Measurements from ENCODE around the gene UNC13A.

The UNC13A gene

DNA sequence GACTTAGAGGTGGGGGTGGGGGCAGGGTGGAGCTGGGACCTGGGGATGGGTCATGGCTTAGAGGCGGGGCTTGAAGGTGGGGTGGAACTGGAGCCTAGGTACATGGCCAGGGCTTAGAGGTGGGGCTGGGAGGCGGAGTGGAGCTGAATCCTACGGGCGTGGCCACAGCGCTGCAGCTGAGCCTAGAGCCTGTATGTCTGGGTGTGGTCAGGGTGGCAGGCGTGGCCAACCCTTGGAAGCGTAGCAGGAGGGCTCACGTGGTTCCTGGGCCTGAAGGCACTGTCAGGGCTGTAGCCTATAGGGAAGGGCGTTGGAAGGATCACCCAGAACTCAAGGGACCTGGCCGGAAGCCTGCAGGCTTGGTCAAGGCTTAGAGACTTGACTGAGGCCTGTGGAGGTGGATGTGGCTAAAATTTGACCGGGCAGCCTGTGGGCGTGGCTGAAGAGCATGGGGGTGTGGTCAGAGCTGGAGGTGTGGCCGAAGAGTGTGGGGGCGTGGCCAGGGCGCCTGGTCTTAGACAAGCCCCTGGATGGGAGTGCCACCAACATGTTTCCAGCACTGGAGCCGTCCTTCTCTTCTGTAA, 108.4 kb downstream of the UNC13A start:
- Histone ChIP-seq H3K27me3 (no peaks in the 10 kb centered on the region), H3K36me3 (peaks cover 86% of the 10 kb centered on the region), H3K4me3 (ENCODE audit: low read depth in 1 of 2, low read length in 1 of 2) (no peak overlapping the region), H3K4me1 (ENCODE audit: control insufficient read depth in 1 of 2, insufficient read depth in 1 of 2, low read depth in 1 of 2, low read length in 1 of 2) (no peaks in the 10 kb centered on the region), H3K9me3 (no peaks in the 10 kb centered on the region), H3K27ac (no peak overlapping the region)
- TF ChIP-seq, protein P1, sequence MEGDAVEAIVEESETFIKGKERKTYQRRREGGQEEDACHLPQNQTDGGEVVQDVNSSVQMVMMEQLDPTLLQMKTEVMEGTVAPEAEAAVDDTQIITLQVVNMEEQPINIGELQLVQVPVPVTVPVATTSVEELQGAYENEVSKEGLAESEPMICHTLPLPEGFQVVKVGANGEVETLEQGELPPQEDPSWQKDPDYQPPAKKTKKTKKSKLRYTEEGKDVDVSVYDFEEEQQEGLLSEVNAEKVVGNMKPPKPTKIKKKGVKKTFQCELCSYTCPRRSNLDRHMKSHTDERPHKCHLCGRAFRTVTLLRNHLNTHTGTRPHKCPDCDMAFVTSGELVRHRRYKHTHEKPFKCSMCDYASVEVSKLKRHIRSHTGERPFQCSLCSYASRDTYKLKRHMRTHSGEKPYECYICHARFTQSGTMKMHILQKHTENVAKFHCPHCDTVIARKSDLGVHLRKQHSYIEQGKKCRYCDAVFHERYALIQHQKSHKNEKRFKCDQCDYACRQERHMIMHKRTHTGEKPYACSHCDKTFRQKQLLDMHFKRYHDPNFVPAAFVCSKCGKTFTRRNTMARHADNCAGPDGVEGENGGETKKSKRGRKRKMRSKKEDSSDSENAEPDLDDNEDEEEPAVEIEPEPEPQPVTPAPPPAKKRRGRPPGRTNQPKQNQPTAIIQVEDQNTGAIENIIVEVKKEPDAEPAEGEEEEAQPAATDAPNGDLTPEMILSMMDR (IDR thresholded peaks at IDR 0.05), result no peak

DNA sequence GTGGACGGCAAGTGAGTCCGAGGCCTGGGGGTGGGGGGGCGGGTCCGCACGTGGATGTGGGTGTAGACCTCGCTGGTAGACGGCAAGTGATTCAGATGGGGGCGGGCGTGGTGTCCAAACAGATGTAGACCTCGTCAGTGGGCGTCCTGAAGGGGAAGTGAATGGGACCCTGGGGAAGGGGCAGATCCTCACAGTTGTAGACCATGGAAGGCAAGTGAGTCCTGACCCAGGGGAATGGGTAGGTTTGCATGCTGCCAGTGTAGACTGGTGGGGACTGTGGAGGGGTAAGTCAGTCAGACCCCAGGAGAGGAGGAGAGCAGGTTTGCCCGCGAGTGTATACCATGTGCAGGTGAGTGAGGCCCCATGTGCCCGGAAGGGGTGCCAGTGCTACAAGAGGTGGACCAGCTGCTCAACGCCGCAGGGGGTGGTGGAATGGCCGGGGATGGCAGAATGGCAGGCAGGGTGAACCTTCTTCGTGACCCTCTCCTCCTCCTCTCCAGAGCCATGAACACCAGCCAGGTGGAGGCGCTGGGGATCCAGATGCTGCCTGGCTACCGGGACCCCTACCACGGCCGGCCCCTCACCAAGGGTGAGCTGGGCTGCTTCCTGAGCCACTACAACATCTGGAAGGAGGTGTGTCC, 110.6 kb downstream of the UNC13A start:
- TF ChIP-seq, protein P1 (IDR thresholded peaks at IDR 0.05), result no peak
- no peaks in the 10 kb centered on the region for H3K27me3 ChIP-seq

DNA sequence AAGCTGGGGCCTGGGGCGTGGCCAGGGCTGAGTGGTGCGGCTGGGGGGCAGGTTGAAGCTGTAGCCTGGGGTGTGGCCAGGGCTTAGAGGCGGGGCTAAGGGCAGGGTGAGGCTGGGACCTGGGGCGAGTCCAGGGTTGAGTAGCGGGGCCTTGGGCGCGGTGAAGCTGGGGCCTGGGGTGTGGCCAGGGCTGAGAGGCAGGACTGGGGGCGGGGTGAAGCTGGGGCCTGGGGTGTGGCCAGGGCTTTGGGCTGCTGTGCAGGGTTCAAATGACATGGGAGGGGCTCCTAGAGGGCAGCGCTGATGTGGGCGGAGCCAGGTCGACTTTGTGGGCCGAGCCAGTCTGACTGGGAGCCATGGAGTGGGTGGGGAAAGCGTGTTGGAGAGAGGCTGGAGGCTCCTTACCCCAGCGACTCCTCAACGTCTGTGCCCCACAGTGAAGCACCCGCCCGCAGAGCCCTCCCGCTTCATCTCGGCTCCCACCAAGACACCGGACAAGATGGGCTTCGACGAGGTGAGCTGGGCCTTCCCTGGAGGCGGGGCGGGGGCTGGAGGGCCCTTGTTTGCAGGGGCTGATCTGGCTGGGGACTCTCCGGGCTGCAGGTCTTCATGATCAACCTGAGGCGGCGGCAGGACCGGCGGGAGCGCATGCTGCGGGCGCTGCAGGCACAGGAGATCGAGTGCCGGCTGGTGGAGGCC, 111.2 kb downstream of the UNC13A start:
- Histone ChIP-seq H3K4me3 (ENCODE audit: low read depth in 1 of 2, low read length in 1 of 2) (no peak overlapping the region), H3K9me3 (no peaks in the 10 kb centered on the region), H3K27ac (no peak overlapping the region), H3K4me1 (ENCODE audit: control insufficient read depth in 1 of 2, insufficient read depth in 1 of 2, low read depth in 1 of 2, low read length in 1 of 2) (peaks cover 0 to 6% of the 10 kb centered on the region in 2 experiments), H3K36me3 (peaks cover 84% of the 10 kb centered on the region), H3K27me3 (no peaks in the 10 kb centered on the region)
- TF ChIP-seq, protein P1 (IDR thresholded peaks at IDR 0.05), result no peak

More for the DNA sequence above, 110.6 kb downstream of the UNC13A start:
- peaks cover 84% of the 10 kb centered on the region for H3K36me3 ChIP-seq
- no peak overlapping the region for H3K4me3 ChIP-seq (ENCODE audit: low read depth in 1 of 2, low read length in 1 of 2)
- H3K9me3 ChIP-seq, result no peaks in the 10 kb centered on the region
- peaks cover 0 to 6% of the 10 kb centered on the region in 2 experiments for H3K4me1 ChIP-seq (ENCODE audit: control insufficient read depth in 1 of 2, insufficient read depth in 1 of 2, low read depth in 1 of 2, low read length in 1 of 2)
- no peak overlapping the region for H3K27ac ChIP-seq

DNA sequence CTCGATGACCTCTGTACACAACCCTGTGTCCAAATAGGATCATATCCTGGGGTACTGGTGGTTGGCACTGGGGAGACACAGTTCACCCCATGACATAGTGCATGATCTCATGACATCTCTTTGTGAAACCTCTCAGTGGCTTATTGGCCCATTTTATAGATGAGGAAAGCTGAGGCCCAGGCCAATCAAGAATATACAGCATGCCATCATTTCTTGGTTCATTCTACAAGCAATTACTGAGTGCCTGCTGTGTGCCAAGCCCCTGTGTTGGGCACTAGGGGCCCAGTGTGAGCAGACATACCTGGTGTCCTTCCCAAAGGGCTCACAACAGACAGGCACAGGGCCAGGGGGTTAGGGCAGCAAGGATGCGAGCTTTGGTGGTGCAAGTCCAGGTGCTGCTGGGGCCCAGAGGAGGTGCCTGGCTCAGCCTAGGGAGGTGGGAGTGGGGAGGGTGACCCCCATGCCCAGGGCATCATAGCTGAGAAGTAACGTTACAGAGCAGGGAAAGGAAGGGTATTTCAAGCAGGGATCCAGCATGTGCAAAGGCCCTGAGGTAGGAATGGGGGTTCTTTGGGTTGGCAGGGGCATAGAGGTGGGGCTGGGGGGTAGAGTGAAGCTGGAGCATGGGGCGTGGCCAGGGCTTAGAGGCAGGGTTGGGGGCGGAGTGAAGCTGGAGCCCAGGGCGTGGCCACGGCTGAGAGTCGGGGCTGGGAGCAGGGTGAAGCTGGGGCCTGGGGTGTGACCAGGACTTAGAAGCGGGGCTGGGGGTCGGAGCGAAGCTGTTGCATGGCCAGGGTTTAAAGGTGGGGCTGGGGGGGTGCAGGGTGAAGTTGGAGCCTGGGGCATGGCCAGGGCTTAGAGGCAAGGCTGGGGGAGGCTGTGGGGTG, 112.0 kb downstream of the UNC13A start:
- Histone ChIP-seq H3K4me3 (ENCODE audit: low read depth in 1 of 2, low read length in 1 of 2) (no peak overlapping the region), H3K9me3 (no peaks in the 10 kb centered on the region), H3K4me1 (ENCODE audit: control insufficient read depth in 1 of 2, insufficient read depth in 1 of 2, low read depth in 1 of 2, low read length in 1 of 2) (peaks cover 0 to 6% of the 10 kb centered on the region in 2 experiments), H3K27ac (no peak overlapping the region), H3K36me3 (peaks cover 84% of the 10 kb centered on the region), H3K27me3 (no peaks in the 10 kb centered on the region)
- TF ChIP-seq, protein P1 (IDR thresholded peaks at IDR 0.05), result no peak

DNA sequence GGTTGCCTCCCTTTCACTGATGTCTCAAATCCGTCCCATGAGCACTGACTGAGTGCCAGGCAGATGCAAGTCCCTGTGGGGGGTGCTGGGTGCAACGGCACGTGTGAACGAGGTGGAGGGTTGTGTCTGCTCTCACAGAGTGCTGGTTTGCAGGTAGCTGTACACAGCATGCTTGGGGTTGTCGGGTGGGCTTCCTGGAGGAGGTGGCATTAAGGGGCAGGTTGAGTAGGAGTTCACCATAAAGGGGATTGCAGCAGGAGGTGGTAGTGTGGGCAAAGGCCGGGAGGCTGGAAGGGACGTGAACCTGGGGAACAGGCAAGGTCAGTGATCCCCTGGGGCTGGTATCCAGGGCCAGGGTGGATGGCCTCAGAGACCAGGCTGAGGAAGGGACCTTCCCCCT, 115.5 kb downstream of the UNC13A start:
- peaks cover 82% of the 10 kb centered on the region for H3K36me3 ChIP-seq
- H3K4me1 ChIP-seq (ENCODE audit: control insufficient read depth in 1 of 2, insufficient read depth in 1 of 2, low read depth in 1 of 2, low read length in 1 of 2), result peaks cover 0 to 6% of the 10 kb centered on the region in 2 experiments

More for the DNA sequence above, 115.5 kb downstream of the UNC13A start:
- H3K4me3 ChIP-seq (ENCODE audit: low read depth in 1 of 2, low read length in 1 of 2), result no peak overlapping the region
- no peak overlapping the region for H3K27ac ChIP-seq
- H3K27me3 ChIP-seq, result no peaks in the 10 kb centered on the region
- TF ChIP-seq, protein P1 (IDR thresholded peaks at IDR 0.05), result no peak
- no peaks in the 10 kb centered on the region for H3K9me3 ChIP-seq
